22Rv1 (cell line): ENCODE measurements around the gene SMAD1.

Experiments used
- H3K27ac ChIP-seq: fragments of 450-650 bp; 2 replicates; pipeline ENCODE4 v1.5.1; 2017
- ZFX ChIP-seq: fragments of 450-650 bp; IDR thresholded peaks from 2 replicates; pipeline ENCODE4 v1.6.1; 2017; ENCODE audit warnings: antibody characterized with exemption, borderline replicate concordance
- TF ChIP-seq, protein P1 (sequence below): fragments of 450-650 bp; IDR thresholded peaks from 2 replicates; pipeline ENCODE4 v1.5.1; 2017; ENCODE audit warnings: mild to moderate bottlenecking

The SMAD1 gene

DNA sequence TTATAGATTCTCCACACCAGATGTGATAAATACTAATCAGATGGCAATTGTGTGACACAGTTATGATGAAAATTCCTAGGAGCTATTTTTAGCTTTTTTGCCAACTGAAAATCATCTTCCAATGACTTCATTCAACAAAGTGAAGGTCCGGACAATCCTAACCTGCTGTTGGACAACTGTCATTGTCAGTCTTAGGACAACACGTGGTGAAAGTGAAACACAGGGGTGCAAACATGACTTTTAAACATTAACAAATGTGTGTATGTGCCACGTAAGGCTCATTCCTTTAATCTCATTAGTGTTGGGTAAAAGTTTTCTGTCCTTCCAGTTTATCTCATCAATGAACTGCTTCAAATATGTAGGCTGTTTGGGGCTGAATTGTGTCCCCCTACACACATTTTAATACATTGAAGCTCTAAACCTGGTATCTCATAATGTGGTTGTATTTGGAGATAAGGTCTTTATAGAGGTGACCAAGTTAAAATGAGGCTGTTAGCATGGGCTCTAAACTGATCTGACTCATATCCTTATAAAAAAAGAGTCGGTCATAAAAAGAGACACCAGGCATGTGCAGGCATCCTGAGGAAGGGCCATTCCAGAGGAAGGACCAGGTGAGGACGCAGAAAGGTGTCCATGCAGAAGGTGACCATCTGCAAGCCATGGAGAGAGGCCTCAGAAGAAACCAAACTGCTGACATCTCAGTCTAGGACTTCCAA, 41.2 kb upstream of the SMAD1 start:
- TF ChIP-seq ZFX = no peak
- TF ChIP-seq, protein P1, sequence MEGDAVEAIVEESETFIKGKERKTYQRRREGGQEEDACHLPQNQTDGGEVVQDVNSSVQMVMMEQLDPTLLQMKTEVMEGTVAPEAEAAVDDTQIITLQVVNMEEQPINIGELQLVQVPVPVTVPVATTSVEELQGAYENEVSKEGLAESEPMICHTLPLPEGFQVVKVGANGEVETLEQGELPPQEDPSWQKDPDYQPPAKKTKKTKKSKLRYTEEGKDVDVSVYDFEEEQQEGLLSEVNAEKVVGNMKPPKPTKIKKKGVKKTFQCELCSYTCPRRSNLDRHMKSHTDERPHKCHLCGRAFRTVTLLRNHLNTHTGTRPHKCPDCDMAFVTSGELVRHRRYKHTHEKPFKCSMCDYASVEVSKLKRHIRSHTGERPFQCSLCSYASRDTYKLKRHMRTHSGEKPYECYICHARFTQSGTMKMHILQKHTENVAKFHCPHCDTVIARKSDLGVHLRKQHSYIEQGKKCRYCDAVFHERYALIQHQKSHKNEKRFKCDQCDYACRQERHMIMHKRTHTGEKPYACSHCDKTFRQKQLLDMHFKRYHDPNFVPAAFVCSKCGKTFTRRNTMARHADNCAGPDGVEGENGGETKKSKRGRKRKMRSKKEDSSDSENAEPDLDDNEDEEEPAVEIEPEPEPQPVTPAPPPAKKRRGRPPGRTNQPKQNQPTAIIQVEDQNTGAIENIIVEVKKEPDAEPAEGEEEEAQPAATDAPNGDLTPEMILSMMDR = no peak
- H3K27ac ChIP-seq = no peak overlapping the region

DNA sequence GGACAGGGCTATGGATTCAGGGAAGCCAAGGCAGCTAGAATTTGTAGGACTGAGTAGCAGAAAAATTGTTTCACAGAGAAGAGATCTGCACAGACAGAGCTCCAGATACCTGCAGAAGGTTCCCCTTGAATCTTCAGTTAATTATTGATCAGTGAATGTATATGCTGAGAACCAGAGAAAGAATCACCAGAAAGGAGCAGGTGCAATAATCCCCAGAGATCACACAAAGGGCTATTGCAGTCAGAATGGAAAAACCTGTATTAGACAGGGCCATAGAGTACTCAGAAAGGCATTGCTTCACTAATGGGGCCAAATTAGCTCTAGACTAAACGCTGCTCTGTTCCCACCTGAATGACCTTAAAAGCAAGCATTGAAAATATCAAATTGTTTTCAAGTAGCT, 35.5 kb upstream of the SMAD1 start:
- TF ChIP-seq, protein P1 = no peak
- TF ChIP-seq ZFX = no peak

DNA sequence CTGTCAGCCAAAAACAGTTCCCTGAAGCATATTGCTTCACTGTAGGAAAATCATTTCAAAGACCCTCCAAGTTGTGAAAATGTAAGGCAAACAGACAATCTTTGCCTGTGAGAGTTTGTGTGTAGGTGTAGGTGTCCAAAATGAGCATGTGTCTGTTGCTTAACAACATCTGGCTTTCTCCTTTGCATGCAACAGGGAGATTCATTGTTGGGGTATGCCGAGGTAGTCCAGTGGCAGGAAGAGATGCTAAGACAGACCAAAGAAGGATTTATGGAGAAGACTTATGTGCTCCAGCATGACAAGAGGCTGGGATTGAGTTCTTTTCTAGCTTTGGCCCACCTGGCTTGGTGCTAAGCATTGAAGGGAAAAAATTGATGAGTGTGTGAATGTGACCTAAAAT, 29.8 kb upstream of the SMAD1 start:
- H3K27ac ChIP-seq = no peak overlapping the region
- TF ChIP-seq, protein P1 = no peak
- TF ChIP-seq ZFX = no peak

More for the DNA sequence above, 35.5 kb upstream of the SMAD1 start:
- no peak overlapping the region for H3K27ac ChIP-seq

DNA sequence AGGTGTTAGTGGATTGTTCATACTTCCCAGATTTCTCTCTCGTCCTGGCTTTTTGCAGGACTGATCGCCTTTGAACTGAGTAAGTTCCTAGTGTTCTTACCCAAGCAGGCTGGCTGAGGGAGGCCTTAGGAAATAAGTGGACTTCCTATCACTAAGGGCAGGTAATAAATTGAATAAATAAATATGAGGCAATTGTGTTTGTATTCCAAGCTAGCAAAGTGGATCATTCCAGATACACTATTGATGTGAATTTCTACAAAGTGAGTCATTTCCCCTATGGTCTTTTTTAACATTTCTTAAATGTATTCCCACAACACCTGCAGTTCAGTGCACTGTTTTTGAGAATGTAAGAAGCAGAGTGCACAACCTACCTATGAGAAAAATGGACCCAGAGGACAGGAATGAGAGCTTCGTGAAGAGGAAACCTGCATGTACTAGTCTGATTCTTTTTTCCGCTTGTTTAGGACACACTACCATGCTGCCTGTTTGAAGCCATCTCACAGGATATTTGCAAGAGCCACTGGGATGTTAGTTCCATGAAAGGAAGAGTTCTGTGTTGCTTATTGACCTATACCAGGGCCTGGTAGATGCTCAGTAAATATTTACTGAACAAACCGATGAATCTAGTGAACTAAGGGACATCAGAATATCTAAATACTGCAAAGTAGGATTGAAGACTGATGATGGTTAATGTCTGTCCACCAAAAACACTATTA, 29.0 kb upstream of the SMAD1 start:
- no peak overlapping the region for H3K27ac ChIP-seq
- TF ChIP-seq ZFX = no peak
- TF ChIP-seq, protein P1 = no peak

DNA sequence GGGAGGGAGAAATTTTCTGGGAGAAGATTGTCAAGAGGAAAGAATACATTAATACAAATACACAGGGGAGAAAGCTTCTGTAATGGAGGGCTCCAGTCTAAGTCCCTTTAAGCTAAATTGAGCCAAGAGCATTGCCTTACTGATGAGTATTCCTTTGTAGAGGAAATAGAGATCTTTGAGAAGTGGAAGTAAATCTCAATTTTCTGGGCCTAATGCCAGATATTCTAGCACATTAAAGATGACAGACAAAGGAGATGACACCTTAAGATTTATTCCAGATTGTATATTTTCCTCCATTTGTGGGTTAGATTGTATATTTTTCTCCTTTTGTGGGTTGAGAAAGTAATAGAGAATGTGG, 28.5 kb upstream of the SMAD1 start:
- H3K27ac ChIP-seq = no peak overlapping the region
- TF ChIP-seq ZFX = no peak
- TF ChIP-seq, protein P1 = no peak

DNA sequence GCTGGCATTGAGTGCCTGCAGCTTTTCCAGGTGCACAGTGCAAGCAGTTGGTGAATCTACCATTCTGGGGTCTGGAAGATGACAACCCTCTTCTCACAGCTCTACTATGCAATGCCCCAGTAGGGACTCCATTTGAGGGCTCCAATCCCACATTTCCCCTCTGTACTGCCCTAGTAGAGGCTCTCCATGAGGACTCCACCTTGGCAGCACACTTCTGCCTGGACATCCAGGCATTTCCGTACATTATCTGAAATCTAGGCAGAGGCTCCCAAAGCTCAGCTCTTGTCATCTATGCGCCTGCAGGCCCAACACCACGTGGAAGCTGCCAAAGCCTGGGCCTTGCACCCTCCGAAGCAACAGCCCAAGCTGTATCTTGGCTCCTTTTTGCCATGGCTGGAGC, 8.4 kb upstream of the SMAD1 start:
- TF ChIP-seq, protein P1 = no peak
- no peak for TF ChIP-seq ZFX
- no peak overlapping the region for H3K27ac ChIP-seq

DNA sequence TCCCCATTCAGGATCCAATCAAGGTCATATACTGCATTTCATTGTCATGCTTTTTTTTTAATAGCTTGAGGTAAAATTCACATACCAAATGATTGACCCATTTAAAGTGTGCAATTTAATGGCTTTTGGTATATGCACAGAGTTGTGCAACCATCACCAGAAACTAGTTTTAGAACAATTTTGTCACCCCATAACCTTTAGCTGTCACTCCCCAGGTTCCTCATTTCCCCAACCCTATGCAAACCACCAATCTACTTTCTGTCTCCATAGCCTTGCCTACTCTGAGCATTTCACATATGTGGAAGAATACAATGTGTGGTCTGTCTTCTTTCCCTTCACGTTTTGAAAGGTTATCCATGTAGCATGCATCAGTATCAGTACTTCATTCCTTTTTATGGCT, 1.4 kb upstream of the SMAD1 start:
- TF ChIP-seq, protein P1 = no peak
- no peak for TF ChIP-seq ZFX
- H3K27ac ChIP-seq = no peak overlapping the region
